Measurements from ENCODE around the gene MAPK8. TPM values are rescaled to one million over a fixed set of nuclear protein-coding genes. Genes with fewer than 3 reads are reported as not detected.

The MAPK8 gene
- total RNA-seq, 1 donor from 2014 or later = 30.3 TPM

DNA sequence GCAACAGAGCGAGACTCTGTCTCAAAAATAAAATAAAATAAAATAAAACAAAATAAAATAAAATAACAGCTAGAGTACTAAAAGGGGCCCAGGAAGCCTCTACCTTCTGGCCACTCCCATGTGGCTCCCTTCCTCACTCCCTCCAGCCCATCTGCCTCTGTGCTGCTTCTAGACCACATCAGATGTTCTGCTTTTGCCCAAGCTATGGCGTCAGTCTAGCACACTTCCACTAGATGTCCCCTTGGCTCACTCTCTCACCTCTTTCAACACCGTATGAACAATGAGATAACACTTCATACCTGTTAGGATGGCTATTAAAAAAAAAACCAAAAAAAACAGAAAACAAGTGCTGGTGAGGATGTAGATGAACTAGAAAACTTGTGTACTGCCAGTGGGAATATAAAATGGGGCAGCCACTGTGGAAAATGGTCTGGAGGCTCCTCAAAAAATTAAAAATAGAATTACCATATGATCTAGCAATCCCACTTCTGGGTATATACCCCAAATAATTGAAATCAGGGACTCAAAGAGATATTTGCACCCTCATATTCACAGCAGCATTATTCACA, 166.1 kb downstream of the MAPK8 start:
- no peak for DNase-seq (ENCODE audit: low spot score)

DNA sequence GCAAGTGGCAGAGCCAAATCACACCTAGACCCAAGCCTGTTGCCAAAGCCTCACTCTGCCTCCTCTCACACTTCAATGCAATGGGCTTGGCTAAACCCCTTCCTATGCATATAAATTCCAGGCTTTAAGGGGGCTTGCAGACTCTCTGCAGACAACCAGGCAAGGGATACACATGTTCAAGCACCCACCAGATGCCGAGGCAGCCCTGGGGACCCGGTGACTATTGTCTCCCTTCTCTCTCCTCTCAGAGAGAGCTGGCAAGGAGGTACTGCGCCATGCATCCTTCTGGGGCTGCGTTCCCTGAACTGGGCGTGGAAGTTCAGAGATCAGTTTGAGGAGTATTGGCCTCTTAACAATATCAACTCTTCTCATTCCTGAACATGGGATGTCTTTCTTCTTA, 167.2 kb downstream of the MAPK8 start:
- peak; percentile 83 for DNase-seq (ENCODE audit: low spot score)

DNA sequence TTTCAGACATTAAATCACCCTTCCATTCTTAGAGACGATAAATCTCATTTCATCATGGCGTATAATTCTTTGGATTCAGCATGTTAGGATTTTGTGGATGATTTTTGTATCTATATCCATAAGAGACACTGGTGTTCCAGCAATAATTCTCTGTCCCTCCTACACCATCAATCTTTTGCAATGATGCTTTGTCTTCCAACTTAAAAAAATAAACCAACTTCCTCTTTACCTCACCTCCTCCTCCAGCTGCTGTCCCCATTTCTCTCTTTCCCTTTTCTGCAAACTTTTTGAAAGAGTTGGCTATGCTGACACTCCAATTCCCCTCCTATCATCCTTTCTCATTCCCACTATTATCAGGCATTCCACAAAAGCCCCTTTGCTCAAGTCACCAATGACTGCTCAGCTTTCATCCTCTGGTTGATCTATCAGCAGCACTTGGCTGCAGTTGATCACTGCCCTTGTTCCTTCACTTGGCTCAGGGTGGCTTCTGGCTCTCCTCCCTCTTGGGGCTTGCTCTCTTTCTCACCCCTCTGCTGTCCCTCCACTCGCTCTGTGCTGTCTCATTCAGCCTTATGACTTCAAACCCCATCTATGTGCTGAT, 168.4 kb downstream of the MAPK8 start:
- DNase-seq (ENCODE audit: low spot score) = peak; percentile 22

DNA sequence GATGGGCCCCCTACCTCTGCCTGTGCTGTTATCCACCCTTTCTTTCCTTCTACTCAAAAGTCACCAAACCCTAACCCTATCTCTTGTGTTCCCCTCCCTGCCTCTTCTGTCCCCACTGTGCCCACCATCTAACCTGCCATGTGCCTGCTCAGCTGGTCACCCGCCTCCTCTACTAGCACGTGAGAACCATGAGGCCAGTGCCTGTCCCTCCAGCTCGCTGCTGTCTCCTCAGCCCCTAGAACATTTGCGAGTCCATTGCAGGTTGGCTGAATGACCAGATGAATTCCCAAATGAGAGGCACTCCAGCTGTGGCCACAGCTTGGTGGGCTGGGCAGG, 169.4 kb downstream of the MAPK8 start:
- DNase-seq (ENCODE audit: low spot score) = no peak

DNA sequence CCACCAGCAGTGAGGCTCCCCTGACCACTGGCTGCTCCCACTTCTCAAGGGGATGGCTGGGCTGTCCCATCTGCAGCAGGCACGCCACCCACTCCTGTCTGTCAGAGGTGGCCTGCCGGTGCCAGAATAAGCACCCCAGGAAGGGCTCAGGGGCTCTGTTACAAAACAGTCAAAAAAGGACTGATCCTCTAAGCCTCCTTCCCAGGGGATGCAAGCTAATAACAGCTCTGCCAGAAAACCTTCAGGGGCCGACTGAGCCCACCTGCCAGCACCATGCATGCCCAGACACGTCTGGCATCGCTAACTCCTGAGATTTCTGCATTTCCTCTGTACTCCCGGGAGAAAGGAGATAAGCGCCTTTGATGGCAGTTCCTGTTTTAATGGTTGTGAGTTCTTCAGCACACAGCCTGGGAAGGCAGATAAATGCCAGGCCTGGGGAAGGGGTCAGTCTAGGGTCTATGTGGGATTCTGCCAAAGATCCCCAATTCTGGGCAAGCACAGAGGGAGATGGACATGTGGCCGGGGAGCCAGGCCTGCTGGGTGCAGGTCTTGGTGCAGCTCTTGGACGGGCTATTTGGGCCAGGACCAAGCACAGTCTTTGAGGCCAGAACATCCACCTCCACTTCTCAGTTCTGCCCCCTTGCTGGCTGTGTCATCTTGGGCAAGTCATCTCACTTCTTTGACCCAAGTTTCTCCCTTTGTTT, 170.0 kb downstream of the MAPK8 start:
- peak; percentile 81 for DNase-seq (ENCODE audit: low spot score)

GRCh38 chr10:48477141-48477540, 170.7 kb downstream of the MAPK8 start:
- DNase-seq (ENCODE audit: low spot score) = no peak

- DNase-seq (ENCODE audit: low spot score) = no peak
Measured at GRCh38 chr10:48477616-48478015, 171.1 kb downstream of the MAPK8 start.

- DNase-seq (ENCODE audit: low spot score) = peak; percentile 81
Measured at GRCh38 chr10:48478469-48478868, 172.0 kb downstream of the MAPK8 start.

- peak; percentile 79 for DNase-seq (ENCODE audit: low spot score)
Measured at GRCh38 chr10:48478980-48479811, 172.7 kb downstream of the MAPK8 start.

DNA sequence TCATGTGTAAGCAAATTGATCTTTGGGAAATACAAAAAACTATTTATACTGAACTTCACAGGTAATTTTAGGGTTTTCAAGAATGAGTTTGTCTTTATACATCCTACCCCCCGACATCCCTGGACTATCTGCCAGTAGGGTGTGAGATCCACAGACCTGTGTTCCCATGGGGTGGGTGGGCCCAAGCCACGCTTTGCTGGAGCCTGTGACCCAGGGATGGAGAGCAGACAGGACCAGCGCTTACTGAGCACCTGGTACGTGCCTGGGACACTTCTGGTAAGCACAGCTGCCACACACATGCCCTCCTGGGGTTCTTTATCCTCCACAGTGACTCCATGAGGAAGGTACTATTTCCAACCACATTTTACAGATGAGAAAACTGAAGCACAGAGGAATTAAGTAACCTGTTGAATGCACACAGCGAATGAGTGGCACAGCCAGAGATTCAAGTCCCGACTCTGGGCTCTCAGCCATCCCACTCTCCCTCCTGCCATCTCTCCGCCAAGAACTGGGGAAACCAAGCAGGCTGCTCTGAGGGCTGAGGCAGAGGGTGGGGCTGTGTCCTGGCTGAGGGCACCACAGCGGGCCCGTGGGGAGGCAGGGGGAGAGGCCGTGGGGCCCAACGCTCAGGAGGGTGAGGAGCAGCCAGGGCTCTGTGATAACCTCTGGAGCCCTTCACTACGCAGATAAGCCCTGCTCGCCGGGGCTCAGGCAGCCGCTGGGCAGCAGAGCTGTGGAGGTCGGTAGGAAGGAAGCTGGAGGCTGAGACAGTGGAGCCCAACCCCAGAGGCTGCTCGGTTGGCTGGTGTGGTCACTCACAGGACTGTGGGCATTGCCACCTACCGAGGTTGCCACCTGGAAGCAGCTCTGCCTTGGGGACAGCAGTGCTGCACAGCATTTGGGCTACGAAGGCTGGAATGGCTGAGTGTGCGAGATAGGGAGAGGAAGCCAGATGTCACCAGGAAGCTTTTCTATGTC, 174.2 kb downstream of the MAPK8 start:
- DNase-seq (ENCODE audit: low spot score) = peak; percentile 79

GRCh38 chr10:48481385-48481784, 174.9 kb downstream of the MAPK8 start:
- peak; percentile 8 for DNase-seq (ENCODE audit: low spot score)

GRCh38 chr10:48482207-48482606, 175.7 kb downstream of the MAPK8 start:
- no peak for DNase-seq (ENCODE audit: low spot score)

DNA sequence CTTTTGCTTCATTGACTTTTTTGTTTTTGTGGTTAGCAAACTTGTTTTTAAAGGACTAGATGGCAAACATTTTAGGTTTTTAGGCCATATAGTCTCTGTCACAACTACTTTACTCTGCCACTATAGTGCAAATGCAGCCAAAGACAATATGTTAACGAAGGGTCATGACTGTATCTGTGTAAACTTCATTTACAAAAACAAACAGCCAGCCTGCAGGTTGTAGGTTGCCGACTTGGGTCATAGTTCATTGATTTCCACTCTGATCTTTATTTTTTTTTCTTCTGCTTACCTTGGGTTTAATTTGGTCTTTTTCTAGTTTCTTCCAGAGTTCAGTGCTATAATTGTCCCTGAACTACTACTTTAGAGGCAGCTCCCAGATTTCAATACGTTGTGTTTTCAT, 178.4 kb downstream of the MAPK8 start:
- no peak for DNase-seq (ENCODE audit: low spot score)

- DNase-seq (ENCODE audit: low spot score) = no peak
Measured at GRCh38 chr10:48485711-48486110, 179.2 kb downstream of the MAPK8 start.

- no peak for DNase-seq (ENCODE audit: low spot score)
Measured at GRCh38 chr10:48487244-48487643, 180.8 kb downstream of the MAPK8 start.

Other genes with a start within 250 kb of the MAPK8 start
- not detected for gene FRMPD2, start 32.0 kb upstream of the MAPK8 start, total RNA-seq